ENCODE data around the gene NFXL1.
"Not testable (repeated sequence)": the region's sequence is repeated elsewhere in the genome, so short reads cannot be mapped to it uniquely, and the experiment has no call there.

Gene NFXL1

DNA sequence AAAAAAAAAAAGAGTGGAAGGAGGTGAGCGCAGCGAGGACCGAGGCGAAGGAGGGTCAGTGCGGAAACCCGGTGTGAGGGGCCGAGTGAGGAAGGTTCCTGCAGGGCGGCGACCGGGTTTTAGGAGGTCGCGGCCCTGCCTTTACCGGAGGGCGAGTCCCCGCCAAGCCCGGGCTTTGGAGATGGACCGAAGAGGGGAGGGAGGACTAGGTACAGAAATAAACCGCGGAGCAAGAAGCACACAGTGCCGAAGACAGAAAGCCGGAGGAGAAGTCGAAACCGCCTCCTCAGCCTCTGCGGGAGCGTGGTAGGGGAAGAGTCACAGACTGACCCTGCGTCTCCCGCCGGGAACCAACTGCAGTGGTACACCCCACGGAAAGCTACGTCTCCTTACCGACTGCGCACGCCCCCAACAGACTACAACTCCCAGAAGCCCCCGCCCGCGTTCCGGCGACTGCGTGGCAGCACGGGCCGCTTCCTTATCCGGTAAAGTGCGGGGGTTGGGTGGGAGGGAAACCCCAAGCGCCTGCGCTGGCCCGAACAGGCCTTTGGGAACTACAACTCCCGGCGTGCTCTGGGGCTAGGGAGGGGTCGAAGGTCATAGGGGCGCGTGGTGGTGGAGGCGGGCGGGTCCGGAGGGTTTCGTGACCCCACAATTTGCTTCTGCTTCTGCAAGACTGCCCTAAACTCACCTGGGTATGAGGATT is at the start of gene NFXL1:
Gene NFXL1 (minus strand): TSS at position 364 of the 706 bp plus-strand sequence. CDS start 380 bp downstream, outside the sequence.
- DNase-seq = peak; percentile 96

DNA sequence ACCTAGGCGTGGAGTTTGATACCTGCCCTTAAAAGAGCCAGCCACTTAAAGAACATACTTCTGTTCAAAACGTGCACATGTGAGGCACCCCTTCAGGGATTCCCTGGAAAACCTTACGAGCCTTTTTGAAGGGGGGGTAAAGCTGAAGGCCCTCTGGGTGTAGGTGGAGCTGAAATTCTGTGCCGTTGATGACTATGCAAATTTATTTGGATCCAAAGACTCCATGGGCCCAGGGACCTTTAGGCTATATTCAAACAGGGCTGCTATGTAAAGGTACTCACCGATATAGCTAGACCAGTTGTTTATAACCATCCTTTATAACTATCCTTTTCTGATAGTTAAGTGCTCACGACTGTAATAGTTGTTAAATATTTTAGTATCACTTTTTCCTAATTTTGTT is 40.3 kb upstream of the NFXL1 start:
- DNase-seq = no peak

DNA sequence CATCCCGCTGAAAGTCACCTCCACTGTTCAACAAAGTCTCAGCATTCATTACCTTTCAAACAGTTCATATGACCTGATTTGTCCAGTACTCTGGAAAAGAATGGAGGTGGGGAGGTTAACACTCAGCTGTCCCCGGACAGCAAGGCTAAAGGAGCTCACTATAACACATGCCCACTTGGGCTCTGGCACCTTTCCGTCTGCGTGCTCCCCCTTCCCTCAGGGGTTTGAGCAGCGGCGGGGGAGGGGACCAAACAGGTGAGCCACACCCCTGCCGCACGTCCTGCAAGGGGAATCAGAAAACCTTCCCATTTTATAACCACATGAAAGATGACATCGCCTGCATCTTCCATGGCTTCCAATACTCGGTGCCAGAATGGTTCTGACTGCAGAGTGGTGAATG is 39.9 kb upstream of the NFXL1 start:
- DNase-seq = no peak

DNA sequence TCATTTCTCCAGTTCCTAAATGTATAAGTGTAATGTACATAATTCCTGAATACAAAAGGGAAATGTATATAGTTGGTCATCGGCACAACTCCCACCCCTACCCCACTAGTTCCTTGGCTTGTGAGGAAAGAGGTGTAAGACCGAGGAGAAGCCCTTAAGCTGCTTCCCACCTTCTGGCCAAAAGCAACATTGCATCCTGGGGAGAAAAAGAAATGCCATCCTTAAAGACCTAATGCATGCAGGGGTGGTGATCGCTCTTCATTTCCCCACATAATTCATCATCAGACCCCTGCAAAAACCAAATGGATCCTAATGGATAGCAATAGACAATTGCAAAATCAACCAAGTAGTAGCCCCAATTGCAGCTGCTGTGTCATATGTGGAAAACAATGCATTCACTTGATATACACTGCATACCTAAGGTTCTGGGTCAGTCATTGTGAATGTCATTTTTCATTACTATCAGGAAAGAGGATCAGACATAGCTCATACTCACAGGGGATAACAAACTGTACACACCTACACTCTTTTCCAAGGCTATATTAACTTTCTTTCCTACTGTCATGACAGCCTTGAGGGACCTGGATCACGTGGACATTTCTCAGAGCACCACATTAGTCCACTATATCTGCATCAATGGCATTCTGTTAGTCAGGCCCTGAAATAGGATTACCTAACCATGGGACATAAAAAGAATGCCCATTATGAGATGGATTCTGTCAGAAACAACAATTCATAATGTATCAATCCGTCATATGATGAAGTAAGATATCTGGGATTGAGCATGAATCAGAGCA is 31.7 kb upstream of the NFXL1 start:
- DNase-seq = no peak

DNA sequence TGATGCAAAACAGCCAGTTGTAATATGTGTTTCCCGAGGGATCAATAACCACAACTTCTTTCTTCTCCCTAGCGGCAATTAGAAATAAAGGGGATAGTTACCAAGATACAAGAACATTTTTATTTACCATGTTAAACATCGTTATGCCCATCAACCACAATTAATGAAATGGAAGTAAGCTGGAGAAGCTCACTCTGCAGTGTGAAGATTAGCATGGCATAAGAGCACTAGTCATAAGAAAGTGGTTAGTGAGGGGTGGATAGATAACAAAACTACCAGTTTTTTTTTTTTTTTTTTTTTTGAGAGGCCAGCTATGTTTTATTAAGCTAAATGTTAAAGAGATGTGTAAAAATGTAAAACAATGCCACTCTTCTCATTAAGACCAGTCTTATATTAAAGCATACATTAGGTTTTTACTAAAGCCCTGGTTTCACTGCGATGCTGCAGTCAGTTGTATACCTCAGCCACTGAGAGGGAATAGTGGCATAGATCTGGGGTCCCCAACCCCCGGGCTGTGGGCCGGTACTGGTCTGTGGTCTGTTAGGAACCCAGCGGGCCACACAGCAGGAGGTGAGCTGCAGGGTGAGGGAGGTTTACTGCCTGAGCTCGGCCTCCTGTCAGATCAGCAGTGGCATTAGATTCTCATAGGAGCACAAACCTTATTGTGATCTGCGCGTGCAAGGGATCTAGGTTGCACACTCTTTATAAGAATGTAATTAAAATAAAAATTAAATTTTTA is 27.9 kb upstream of the NFXL1 start:
- no peak for DNase-seq

DNA sequence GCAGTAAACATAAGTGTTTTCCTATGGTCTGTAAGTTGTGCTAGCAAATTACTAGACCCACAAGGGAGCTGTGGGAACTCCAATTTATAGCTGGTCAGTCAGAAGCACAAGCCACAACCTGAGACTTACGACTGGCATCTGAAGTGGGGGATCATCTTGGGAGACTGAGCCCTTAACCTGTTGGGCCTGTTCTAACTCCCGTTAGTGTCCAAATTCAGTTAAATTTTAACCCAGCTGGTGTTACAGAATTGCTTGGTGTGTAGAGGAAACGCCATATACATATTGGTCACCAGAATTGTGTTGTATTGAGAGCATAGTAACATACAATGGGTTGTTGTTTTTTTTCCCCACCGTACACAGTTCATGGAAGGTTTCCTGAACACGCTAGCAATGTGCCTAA is 25.1 kb upstream of the NFXL1 start:
- no peak for DNase-seq

DNA sequence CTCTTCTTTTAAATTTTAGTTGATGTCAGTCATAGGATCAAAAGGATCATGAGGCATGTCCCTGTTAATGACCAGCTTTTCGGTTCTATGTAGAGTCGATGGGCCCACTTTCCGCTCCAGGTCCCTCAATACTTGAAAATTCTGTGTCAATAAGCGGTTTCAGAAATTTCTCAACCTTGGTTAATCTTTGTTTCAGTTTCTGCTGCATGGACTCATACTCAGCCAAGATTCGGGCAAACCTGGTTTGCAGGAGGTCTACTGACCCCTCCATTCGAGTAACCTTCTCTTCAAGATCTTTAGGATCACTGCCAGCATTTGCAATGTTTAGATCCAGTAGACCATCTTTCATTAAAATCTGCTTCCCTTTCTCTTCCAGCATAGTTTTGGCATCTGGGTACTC is 22.0 kb upstream of the NFXL1 start:
- no peak for DNase-seq

DNA sequence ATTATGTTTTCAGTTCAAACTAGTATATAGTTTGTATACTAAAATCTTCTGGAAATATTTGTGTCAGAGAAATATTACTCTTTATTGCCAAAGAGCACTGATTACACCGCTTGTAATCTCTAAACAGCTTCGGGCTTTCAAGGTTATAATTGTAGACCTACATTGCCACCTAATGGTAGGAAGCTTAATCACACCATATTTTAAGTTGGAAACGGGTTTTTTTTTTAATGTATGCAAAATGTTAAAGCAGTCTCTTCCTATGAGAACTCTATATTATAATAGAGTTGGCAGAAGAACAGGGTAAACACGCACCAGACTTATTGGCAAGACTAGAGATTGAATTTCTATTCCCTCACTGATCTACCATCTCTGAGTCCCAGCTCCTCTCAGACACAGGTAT is 19.5 kb upstream of the NFXL1 start:
- DNase-seq = peak; percentile 58

DNA sequence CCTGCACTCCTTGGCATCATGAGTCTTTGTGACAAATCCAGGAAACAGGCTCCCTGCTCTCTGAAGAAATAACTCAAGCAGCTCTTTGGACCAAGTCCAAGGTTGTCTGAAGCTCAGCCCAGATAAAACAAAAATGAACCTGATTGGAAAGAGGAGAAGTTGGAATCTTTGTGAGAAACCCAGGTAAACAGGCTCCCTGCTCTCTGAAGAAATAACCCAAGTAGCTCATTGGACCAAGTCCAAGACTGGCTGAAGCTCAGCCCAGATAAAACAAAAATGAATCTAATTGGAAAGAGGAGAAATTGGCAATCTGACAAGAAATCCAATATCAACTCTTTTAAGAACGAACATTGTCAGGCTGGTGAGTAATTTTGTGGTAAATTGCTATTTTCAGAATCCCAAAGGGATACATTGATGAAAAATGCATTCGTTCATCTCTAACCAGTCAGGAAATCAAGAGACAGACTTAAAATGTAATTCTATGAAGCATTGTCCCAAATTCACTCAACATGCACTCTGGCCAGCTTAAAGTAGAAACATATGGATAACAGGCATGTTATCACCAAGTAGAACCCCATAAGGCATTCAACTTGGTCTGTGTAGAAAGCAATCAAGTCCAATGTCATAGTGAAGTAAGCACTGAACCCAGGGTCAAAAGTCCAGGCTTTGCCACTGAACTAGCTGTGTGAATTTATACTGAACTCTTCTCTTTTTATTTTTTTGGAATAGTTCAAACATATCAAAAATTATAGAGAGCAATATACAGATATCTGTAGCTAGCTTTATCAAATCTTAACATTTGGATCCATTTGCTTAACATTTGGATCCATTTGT is 16.8 kb upstream of the NFXL1 start:
- DNase-seq = no peak

DNA sequence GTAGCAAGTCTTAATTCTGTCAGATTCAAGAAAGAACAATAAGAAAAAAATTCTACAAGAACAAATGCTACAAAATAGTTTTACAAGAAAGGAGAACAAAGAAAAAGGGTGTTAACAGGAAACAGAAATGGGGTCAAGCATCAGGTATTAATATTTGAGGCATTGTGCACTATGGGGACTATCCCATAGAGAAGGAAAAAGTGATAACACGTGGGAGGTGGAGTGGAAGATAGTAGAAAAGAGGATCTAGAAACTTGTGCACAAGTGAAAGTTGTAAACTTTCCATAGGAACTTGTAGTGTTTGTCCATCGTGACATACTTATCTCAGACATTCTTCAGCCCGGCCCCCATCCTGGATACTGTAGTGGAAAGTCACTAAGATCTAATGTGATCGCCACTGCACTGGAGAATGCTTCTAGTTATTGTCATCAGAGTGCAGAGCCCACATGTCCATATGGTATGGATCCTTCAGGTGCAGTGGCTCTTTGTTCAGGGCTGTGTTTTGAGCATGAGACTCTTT is 15.4 kb upstream of the NFXL1 start:
- no peak for DNase-seq

DNA sequence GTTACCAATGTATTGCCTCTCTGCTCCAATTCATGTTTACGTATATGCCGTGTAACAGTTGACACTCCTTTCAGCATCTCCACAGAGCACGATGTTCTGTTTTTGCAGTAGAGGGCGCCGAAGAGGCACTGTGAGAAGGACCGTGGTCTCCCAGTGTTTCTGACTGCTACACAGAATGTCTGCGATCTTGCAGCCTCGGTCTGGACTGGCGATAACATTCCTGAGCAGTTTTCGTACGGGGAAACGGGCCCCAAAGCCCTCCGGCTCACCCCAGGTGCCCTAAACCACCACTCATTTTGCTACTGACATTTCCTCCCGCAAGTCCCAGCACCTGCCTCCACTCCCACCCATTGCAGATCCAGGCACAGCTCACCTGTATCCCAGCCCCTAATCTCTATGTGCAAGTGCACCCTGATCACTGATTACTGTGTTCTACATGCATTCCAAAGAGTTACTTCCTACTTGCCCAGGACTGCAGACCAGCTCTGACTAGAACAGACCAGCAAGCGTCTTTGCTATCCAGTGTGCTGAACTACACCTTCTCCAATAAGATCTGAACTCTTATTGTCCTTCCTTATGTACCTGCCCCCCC is 12.4 kb upstream of the NFXL1 start:
- peak; percentile 60 for DNase-seq

DNA sequence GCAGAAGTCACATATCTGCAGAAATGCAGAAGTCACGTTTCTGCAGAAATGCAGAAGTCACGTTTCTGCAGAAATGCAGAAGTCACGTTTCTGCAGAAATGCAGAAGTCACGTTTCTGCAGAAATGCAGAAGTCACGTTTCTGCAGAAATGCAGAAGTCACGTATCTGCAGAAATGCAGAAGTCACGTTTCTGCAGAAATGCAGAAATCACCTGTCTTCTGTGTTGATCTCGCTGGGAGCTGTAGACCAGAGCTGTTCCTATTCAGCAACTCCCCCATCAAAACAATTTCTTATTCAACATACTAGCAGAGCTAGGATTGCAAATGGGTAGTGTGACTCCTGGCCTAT is 8.9 kb upstream of the NFXL1 start:
- not testable (repeated sequence) for DNase-seq

DNA sequence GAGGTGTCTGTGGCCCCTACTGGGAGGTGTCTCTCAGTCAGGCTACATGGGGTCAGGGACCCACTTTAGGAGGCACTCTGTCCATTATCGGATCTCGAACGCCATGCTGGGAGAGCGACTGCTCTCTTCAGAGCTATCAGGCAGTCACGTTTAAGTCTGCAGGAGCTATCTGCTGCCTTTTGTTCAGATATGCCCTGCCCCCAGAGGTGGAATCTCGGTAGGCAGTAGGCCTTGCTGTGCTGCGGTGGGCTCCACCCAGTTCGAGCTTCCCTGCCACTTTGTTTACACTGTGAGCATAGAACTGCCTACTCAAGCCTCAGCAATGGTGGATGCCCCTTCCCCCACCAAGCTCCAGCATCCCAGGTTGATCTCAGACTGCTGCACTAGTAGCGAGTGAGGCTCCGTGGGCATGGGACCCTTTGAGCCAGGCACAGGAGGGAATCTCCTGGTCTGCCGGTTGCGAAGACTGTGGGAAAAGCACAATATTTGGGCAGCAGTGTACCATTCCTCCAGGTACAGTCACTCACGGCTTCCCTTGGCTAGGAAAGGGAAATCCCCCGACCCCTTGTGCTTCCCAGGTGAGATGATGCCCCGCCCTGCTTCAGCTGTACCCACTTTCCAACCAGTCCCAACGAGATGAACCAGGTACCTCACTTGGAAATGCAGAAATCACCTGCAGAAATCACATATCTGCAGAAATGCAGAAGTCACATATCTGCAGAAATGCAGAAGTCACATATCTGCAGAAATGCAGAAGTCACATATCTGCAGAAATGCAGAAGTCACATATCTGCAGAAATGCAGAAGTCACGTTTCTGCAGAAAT is 8.3 kb upstream of the NFXL1 start:
- DNase-seq = not testable (repeated sequence)

DNA sequence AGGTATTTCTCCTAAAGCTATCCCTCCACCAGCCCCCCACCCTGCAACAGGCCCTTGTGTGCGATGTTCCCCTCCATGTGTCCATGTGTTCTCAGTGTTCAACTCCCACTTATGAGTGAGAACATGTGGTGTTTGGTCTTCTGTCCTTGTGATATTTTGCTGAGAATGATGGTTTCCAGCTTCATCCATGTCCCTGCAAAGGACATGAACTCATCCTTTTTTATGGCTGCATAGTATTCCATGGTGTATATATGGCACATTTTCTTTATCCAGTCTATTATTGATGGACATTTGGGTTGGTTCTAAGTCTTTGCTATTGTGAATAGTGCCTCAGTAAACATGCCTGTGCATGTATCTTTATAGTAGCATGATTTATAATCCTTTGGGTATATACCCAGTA is 2.8 kb upstream of the NFXL1 start:
- DNase-seq = not testable (repeated sequence)

DNA sequence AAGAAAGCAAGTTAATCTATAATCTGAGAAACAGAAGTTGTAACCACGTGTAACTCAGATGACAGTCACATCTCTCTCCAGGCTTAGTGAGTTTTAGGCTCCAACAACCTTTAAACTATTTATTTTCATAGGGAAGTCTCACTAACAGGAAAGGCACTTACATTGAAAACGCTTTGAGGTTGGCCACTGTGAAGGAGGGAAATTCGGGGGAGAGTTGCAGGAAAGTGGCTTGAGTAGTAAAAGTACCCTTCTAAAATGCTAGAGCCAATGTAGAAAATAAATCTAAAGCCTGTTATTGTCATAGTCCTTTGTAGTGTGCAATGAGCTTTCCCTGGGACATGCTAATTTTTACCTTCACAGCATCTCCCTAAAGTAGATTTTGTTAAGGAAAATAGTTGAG is 995 bp upstream of the NFXL1 start:
- no peak for DNase-seq

DNA sequence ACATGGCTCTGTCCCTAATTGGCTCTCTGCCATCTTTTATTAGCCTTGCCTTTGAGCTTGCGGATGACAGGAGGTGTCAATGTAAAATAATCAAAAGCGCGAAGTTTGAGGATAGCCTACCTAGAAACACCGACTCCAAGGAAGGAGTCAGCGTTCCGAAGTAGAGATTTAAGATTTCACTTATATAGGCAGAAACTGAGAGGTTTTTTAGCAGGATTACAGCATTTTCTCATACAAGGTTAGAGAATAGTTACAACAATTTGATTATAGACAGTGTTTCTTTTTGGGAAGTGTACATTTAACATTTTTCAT is 499 bp upstream of the NFXL1 start:
- DNase-seq = no peak

DNA sequence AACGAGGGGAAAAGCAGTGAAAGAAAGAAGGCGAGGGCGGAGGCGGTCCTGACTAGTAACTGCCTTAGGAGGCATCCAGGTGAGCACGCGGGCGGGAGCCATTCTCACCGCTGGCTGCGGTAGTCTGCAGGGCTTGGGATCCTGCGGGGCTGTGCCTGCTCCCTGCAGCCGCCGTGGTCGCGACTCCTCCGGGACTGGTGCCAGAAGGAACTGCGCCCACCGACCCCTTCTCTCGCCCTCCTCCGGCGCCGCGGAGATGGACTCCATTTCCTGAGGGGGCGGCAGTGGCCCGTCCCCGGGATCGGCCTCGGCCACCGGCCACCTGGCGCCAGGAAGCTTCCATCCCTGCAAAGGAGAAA is 543 bp downstream of the NFXL1 start:
- peak; percentile 25 for DNase-seq

DNA sequence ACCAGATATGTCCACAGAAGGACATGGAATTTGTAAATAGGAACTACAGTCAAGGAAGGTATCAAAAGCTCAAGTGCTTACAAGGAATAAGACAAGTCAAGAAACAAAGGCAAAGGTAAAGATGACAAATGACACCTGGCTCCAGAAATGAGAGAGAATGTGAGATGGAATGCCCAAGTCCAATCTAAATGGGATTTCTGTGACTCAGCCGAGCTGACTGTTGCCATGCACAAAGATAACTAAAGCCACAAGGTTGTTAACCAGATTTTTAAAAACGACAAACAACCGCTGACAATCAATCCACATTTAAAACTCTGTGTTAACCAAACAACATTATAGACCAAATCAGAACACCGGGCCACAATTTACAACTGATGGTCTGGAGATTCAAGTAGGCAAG is 1.1 kb downstream of the NFXL1 start:
- DNase-seq = no peak

DNA sequence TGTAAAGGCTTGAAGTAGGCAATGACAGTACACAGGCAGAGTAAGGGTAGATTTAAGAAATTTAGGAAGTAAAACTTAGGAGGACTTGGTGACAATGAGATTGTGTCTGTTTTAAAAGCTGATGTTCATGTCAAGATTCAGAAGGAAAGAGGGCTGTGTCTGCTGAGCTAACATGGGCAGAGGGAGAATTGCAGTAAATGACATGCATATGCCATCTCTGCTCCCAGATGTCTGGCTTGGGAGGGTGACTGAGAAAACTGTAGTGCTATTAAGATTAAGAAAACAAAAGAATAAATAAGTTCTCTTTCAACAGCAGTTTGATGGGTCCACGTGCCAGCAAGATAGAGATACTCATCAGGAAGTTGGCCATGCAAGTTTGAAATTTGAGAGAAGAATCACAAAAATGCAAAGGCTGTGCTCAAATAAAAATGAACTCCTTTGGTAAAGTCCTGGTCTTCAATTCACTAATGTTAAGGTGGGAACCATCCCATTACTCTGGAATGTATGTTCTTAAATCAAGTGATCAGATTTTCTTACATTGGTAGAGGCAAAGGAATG is 7.2 kb downstream of the NFXL1 start:
- no peak for DNase-seq

DNA sequence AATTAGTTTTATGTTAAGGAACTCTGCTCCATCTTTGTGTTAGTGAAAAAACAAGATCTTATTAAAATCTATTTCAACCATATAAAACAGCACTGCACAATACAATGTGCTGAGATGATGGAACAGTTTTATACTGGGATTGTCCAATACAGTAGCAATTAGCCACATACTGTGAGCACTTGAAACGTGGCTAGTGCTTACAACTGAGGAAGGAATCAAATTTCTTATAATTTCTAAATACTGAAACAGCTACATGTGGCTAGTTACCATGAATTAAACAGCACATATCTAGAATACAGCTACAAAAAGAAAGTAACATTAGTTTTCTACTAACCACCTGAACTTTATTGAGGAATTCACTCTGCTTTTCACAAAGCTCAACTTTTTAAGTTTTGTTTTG is 14.7 kb downstream of the NFXL1 start:
- DNase-seq = no peak

DNA sequence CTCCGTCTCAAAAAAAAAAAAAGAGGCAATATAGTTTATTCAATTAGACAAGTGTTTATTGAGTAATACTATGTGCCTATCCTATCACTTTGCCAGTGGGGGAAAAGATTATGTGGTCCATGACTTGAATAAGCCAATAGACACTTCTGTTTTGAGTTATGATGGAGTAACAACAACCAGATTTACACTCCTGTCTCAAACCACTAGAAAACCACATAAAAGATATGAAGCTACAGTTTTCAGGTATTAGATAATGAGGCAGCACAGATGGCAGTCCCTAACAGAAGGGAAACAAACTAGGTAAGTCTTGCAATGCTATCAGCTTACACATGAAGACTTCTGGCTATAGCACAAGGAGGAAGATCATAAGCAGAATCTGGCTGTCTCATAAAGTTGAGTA is 22.5 kb downstream of the NFXL1 start:
- no peak for DNase-seq

All from CD4-positive, alpha-beta T cell treated with Interleukin-10 for 1 hour (primary cell).